ENCODE measurements around the gene DRD5. TPM values are rescaled to one million over a fixed set of nuclear protein-coding genes. Genes with fewer than 3 reads are reported as not detected.

DRD5 gene
- total RNA-seq, 1 experiment from 2014 or later = not detected

- DNase-seq (ENCODE audit: low spot score) = no peak
These were observed 34.9 kb downstream of the DRD5 start for GRCh38 chr4:9816285-9816684.

DNA sequence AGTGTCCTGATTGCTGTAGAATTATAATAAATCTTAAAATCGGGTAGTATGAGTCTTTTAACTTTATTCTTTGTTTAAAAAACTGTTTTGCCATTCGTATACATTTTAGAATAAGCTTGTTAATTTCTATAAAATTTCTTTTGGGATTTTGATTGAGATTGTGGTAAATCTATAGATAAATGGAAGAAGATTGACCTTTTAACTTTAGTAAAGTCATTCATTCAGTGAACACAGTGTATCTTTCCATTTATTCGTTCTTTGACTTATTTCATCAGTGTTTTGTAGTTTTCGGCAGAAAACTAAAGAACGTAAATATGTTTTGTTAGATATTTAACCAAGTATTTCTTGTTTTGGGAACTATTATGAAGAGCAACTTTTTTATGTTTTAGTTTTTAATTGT lies 38.9 kb downstream of the DRD5 start:
- DNase-seq (ENCODE audit: low spot score) = no peak

- DNase-seq (ENCODE audit: low spot score) = no peak
These were observed 43.6 kb downstream of the DRD5 start for GRCh38 chr4:9825049-9825448.

DNA sequence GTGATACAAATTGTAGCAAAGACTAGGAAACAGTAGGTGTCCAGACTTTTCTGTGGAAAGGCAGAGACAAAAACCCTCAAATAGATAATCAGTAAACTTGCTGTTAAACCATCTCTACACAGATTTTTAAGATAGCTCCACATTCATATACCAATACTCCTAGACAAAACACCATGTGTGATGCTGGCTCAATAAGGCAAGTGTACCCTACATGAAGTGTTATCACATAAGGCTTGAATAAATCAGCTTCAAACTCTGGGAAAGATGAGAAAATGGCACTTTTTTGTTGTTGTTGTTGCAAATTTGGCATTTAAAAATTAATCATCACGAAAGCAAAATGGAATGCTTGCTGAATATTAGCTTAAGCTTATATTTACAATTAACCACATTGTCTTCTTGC lies 45.1 kb downstream of the DRD5 start:
- no peak for DNase-seq (ENCODE audit: low spot score)

- DNase-seq (ENCODE audit: low spot score) = no peak
These were observed 51.2 kb downstream of the DRD5 start for GRCh38 chr4:9832640-9833039.

GRCh38 chr4:9833421-9833820 lies 52.0 kb downstream of the DRD5 start:
- DNase-seq (ENCODE audit: low spot score) = no peak

Small RNA genes lying within 50 kb of the gene (small RNA-seq; reads per million reads assigned to genes)
- not detected for gene RNA5SP154

Other genes starting within 250 kb of the DRD5 start
- 1.8 and 1.9 TPM in 2 replicates for gene SLC2A9, start 239.9 kb downstream of the DRD5 start, total RNA-seq (2014; rRNA removed; shearing (Covaris generic))

Measured in HT-29 (cell line).